A673 (cell line): ENCODE data around the gene SESN1. TPM values are rescaled to one million over a fixed set of nuclear protein-coding genes. Genes with fewer than 3 reads are reported as not detected.
"Not testable (repeated sequence)": the region's sequence is repeated elsewhere in the genome, so short reads cannot be mapped to it uniquely, and the experiment has no call there.

ENCODE experiments used
- BruUV-seq: library from RNA; stranded (reverse); fragments of 400-500 nt; replicated peaks from 2 replicates; lab custom pipeline; 2021; lab: Mats Ljungman, UMichigan
- CTCF ChIA-PET: fragments of 300-600 bp; sonication (Branson Sonifier 250); formaldehyde crosslinking; loops from one replicate; lab custom pipeline; 2022; ENCODE audit warnings: antibody characterized with exemption; lab: Charles Lee
- POLR2A ChIA-PET: fragments of 300-600 bp; sonication (Branson Sonifier 250); formaldehyde crosslinking; loops from one replicate; lab custom pipeline; 2022; ENCODE audit warnings: antibody characterized with exemption; ENCODE audit not compliant: low non-redundant PET; lab: Charles Lee
- DNase-seq: peaks from one replicate; pipeline ENCODE4 v3.0.0-alpha.2; 2015; ENCODE audit warnings: low spot score
- H3K27ac ChIP-seq: fragments of 200-600 bp; sonication (generic); 2 replicates; pipeline ENCODE4 v1.5.1; 2016; ENCODE audit warnings: mixed run types, low read depth, mild to moderate bottlenecking, mixed read lengths, antibody characterized with exemption, low read length; ENCODE audit not compliant: poor library complexity, severe bottlenecking
- H3K27me3 ChIP-seq: fragments of 200-600 bp; sonication (generic); replicated peaks from 2 replicates; pipeline ENCODE4 v1.6.1; 2017; ENCODE audit warnings: mixed run types, low read depth, mild to moderate bottlenecking, mixed read lengths, antibody characterized with exemption, low read length; ENCODE audit not compliant: insufficient read depth, poor library complexity
- H3K36me3 ChIP-seq: fragments of 200-600 bp; sonication (generic); 2 replicates; pipeline ENCODE4 v1.6.1; 2016; ENCODE audit warnings: mixed run types, mild to moderate bottlenecking, mixed read lengths, antibody characterized with exemption, low read length; ENCODE audit not compliant: insufficient read depth, poor library complexity, severe bottlenecking
- H3K4me1 ChIP-seq: fragments of 200-600 bp; sonication (generic); 2 replicates; pipeline ENCODE4 v1.6.1; 2017; ENCODE audit warnings: mixed run types, mild to moderate bottlenecking, mixed read lengths, antibody characterized with exemption, low read length; ENCODE audit not compliant: insufficient read depth, poor library complexity, severe bottlenecking
- H3K4me3 ChIP-seq: fragments of 200-600 bp; sonication (generic); 2 replicates; pipeline ENCODE4 v1.5.1; 2016; ENCODE audit warnings: low read depth, mixed run types, mild to moderate bottlenecking, mixed read lengths, low read length; ENCODE audit not compliant: poor library complexity, severe bottlenecking
- H3K9me3 ChIP-seq: fragments of 200-600 bp; sonication (generic); 2 replicates; pipeline ENCODE4 v1.6.1; 2016; ENCODE audit warnings: mixed run types, low read depth, mild to moderate bottlenecking, mixed read lengths, antibody characterized with exemption, low read length; ENCODE audit not compliant: poor library complexity, severe bottlenecking
- EZH2 ChIP-seq: fragments of 200-600 bp; sonication (generic); IDR thresholded peaks from 2 replicates; pipeline ENCODE4 v1.6.1; 2017; ENCODE audit warnings: borderline replicate concordance, low read depth, mild to moderate bottlenecking, mixed read lengths, antibody characterized with exemption, low read length; ENCODE audit not compliant: poor library complexity, severe bottlenecking
- intact Hi-C: fragments of 100-400 bp; cut with micrococcal nuclease; formaldehyde crosslinking; loops from one replicate; pipeline ENCODE4 v1.10.0; 2022; ENCODE audit not compliant: unreplicated experiment
- total RNA-seq: library from RNA; stranded (reverse); gene quantifications from 2 replicates; pipeline ENCODE4 v1.2.3, GENCODE V29; 2021
- TF ChIP-seq, protein P1 (sequence below): fragments of 300-800, 200-600 bp; sonication (generic); conservative IDR thresholded peaks from 2 replicates; pipeline ENCODE4 v1.5.1; 2017; ENCODE audit warnings: low read depth, mild to moderate bottlenecking, antibody characterized with exemption, low read length, moderate library complexity, mixed read lengths

The SESN1 gene
- total RNA-seq, 1 experiment from 2014 or later, result 4.1 TPM

DNA sequence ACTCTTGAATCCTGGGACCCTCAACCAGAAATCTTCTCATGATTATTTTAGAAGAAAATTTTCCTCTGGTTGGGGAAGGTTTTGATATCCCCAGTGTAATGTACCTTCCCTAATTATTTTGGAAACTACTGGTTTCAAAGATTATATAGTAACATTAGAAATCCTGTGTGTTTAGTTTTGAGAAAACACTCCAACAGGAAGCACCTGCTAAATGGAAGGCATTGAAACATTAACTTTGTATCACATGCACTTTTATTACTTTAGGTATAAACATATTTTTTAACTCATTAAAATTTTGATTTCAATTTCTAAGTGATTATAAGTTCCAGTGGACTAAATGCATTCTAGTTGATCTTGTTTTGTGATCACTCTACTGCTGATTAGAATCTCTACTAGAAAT is 109.3 kb downstream of the SESN1 start:
- H3K4me3 ChIP-seq, result no peak overlapping the region
- no peaks in the 10 kb centered on the region for H3K36me3 ChIP-seq
- no peaks in the 10 kb centered on the region for H3K27me3 ChIP-seq
- no TSS peak for BruUV-seq
- intact Hi-C loops, result no loop called here
- H3K27ac ChIP-seq, result no peak overlapping the region
- CTCF ChIA-PET, result no interaction called here
- no peaks in the 10 kb centered on the region for H3K9me3 ChIP-seq
- POLR2A ChIA-PET, result no interaction called here
- TF ChIP-seq, protein P1, sequence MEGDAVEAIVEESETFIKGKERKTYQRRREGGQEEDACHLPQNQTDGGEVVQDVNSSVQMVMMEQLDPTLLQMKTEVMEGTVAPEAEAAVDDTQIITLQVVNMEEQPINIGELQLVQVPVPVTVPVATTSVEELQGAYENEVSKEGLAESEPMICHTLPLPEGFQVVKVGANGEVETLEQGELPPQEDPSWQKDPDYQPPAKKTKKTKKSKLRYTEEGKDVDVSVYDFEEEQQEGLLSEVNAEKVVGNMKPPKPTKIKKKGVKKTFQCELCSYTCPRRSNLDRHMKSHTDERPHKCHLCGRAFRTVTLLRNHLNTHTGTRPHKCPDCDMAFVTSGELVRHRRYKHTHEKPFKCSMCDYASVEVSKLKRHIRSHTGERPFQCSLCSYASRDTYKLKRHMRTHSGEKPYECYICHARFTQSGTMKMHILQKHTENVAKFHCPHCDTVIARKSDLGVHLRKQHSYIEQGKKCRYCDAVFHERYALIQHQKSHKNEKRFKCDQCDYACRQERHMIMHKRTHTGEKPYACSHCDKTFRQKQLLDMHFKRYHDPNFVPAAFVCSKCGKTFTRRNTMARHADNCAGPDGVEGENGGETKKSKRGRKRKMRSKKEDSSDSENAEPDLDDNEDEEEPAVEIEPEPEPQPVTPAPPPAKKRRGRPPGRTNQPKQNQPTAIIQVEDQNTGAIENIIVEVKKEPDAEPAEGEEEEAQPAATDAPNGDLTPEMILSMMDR, result no peak
- TF ChIP-seq EZH2, result no peak
- DNase-seq, result no peak
- H3K4me1 ChIP-seq, result no peaks in the 10 kb centered on the region

DNA sequence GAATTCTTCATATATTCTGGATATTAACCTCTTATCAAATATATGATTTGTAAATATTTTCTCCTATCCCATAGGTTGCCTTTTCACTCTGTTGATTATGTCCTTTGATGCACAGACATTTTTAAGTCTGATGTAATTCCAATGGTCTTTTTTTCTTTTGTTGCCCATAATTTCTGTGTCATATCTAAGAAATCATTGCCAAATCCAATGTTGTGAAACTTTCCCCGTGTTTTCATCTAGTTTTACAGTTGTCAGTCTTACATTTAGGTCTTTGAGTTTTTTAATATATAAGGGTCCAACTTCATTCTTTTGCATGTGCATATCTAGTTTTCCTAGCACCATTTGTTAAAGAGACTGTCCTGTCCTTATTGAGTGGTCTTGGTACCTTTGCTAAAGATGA is 111.5 kb downstream of the SESN1 start:
- H3K27me3 ChIP-seq, result no peaks in the 10 kb centered on the region
- H3K36me3 ChIP-seq, result no peaks in the 10 kb centered on the region
- intact Hi-C loops, result no loop called here
- no peak for DNase-seq
- H3K9me3 ChIP-seq, result no peaks in the 10 kb centered on the region
- POLR2A ChIA-PET, result no interaction called here
- no peak overlapping the region for H3K27ac ChIP-seq
- H3K4me1 ChIP-seq, result no peaks in the 10 kb centered on the region
- no TSS peak for BruUV-seq
- no peak overlapping the region for H3K4me3 ChIP-seq
- no peak for TF ChIP-seq EZH2
- TF ChIP-seq, protein P1, result no peak
- CTCF ChIA-PET, result no interaction called here

DNA sequence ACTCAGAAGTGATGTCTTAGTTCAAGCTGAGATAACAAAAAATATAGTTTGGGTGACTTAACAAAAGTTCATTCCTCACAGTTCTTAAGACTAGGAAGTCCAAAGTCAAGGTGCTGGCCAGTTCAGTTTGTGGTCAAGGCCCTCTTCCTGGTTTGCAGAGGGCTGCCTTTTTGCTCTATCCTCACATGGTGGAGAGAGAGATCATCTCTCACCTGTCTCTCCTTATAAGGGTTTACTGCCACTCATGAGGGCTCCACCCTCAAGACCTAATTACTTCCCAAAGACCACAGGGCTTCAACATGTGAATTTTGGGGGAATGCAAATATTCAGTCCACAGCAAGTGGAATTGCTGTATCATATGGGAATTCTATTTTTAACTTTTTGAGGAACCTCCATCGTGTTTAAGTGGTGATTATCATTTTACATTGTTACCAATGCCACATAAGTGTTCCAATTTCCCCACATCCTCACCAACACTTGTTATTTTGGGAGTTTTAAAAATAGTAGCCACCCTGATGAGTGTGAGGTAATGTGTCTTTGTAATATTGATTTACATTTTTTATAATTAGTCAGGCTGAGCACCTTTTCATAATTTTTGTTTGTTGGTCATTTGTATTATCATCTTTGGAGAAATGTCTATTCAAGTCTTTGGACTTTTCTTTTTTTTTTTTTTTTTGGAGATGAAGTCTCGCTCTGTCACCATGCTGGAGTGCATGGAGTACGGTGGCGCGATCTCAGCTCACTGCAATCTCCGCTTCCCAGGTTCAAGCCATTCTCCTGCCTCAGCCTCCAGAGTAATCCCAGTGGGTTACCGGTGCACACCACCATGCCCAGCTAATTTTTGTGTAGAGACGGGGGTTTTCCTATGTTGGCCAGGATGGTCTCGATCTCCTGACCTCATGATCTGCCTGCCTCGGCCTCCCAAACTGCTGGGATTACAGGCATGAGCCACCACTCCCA is 112.2 kb downstream of the SESN1 start:
- ChIA-PET CTCF (no interaction called here), POLR2A (no interaction called here)
- Histone ChIP-seq H3K4me3 (no peak overlapping the region), H3K27me3 (no peaks in the 10 kb centered on the region), H3K9me3 (no peaks in the 10 kb centered on the region), H3K27ac (no peak overlapping the region), H3K36me3 (no peaks in the 10 kb centered on the region), H3K4me1 (no peaks in the 10 kb centered on the region)
- no TSS peak for BruUV-seq
- intact Hi-C loops, result no loop called here
- DNase-seq, result no peak
- no peak for TF ChIP-seq EZH2
- TF ChIP-seq, protein P1, result no peak

DNA sequence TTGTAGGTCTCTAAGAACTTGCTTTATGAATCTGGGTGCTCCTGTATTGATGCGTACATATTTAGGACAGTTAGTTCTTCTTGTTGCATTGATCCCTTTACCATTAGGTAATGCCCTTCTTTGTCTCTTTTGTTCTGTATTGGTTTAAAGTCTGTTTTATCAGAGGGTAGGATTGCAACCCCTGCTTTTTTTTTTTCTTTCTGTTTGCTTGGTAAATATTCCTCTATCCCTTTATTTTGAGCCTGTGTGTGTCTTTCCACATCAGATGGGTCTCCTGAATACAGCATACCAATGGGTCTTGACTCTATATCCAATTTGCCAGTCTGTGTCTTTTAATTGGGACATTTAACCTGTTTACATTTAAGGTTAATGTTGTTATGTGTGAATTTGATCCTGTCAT is 116.0 kb downstream of the SESN1 start:
- H3K4me1 ChIP-seq, CTCF ChIA-PET, intact Hi-C loops, H3K27ac ChIP-seq, POLR2A ChIA-PET, DNase-seq, H3K4me3 ChIP-seq, H3K27me3 ChIP-seq, H3K36me3 ChIP-seq, H3K9me3 ChIP-seq, BruUV-seq: not testable (repeated sequence)
